Smooth muscle cell (in vitro differentiated cells): Measurements from ENCODE around the gene LRMDA. TPM values are rescaled to one million over a fixed set of nuclear protein-coding genes. Genes with fewer than 3 reads are reported as not detected.

Experiments
- DNase-seq: peaks from one replicate; lab custom pipeline; 2025; ENCODE audit not compliant: unreplicated experiment; lab: John Stamatoyannopoulos, UW
- H2AFZ ChIP-seq: fragments of 200-600 bp; sonication (generic); 2 replicates; pipeline ENCODE4 v1.6.0; 2016; ENCODE audit warnings: antibody characterized with exemption, low read depth, mild to moderate bottlenecking
- H3F3A ChIP-seq: fragments of 200-600 bp; sonication (generic); 2 replicates; pipeline ENCODE4 v1.6.0; 2017; ENCODE audit warnings: antibody characterized with exemption, low read depth
- H3K27ac ChIP-seq: fragments of 200-600 bp; sonication (generic); 2 replicates; pipeline ENCODE4 v1.5.1; 2016; ENCODE audit warnings: low read depth, mild to moderate bottlenecking
- H3K27me3 ChIP-seq: fragments of 200-600 bp; sonication (generic); 2 replicates; pipeline ENCODE4 v1.6.1; 2016; ENCODE audit warnings: low read depth, mild to moderate bottlenecking
- H3K36me3 ChIP-seq: fragments of 200-600 bp; sonication (generic); 2 replicates; pipeline ENCODE4 v1.5.1; 2016; ENCODE audit warnings: low read depth
- H3K4me1 ChIP-seq: fragments of 200-600 bp; sonication (generic); 2 replicates; pipeline ENCODE4 v1.5.1; 2016; ENCODE audit warnings: low read depth
- H3K4me2 ChIP-seq: fragments of 200-600 bp; sonication (generic); 2 replicates; pipeline ENCODE4 v1.6.0; 2016; ENCODE audit warnings: mild to moderate bottlenecking
- H3K4me3 ChIP-seq: fragments of 200-600 bp; sonication (generic); 2 replicates; pipeline ENCODE4 v1.5.1; 2016; ENCODE audit warnings: mild to moderate bottlenecking
- H3K79me2 ChIP-seq: fragments of 200-600 bp; sonication (generic); 2 replicates; pipeline ENCODE4 v1.6.0; 2016; ENCODE audit warnings: low read depth, mild to moderate bottlenecking
- H3K9ac ChIP-seq: fragments of 200-600 bp; sonication (generic); 2 replicates; pipeline ENCODE4 v1.6.0; 2016; ENCODE audit warnings: low read depth
- H3K9me3 ChIP-seq: fragments of 200-600 bp; sonication (generic); replicated peaks from 2 replicates; pipeline ENCODE4 v1.5.1; 2016; ENCODE audit warnings: low read depth
- H4K20me1 ChIP-seq: fragments of 200-600 bp; sonication (generic); 2 replicates; pipeline ENCODE4 v1.6.0; 2016; ENCODE audit warnings: low read depth
- WGBS: methylation state at CpG from one replicate; pipeline ENCODE4 v1.1.7; 2016; ENCODE audit warnings: low lambda C conversion rate; 5-methylcytosine and 5-hydroxymethylcytosine counted together
- polyA plus RNA-seq: library from polyadenylated mRNA; unstranded; fragments of >200 nt; fragmentation: Nextera tagmentation; extraction: Ambion mirVana; gene quantifications from 2 replicates; pipeline ENCODE4 v1.2.1, GENCODE V29; 2016
- total RNA-seq: library from RNA; depleted of rRNA; stranded (reverse); fragments of >200 nt; gene quantifications from 2 replicates; pipeline ENCODE4 v1.2.3, GENCODE V29; 2014
- TF ChIP-seq, protein P1 (sequence below): fragments of 200-600 bp; sonication (generic); IDR thresholded peaks from 2 replicates; pipeline ENCODE4 v1.5.1; 2017; ENCODE audit warnings: borderline replicate concordance, mild to moderate bottlenecking, antibody characterized with exemption; ENCODE audit not compliant: insufficient read depth, poor library complexity, severe bottlenecking

The LRMDA gene
- total and polyA plus RNA-seq, 2 experiments from 2014 or later = 1.5 to 1.6 TPM

DNA sequence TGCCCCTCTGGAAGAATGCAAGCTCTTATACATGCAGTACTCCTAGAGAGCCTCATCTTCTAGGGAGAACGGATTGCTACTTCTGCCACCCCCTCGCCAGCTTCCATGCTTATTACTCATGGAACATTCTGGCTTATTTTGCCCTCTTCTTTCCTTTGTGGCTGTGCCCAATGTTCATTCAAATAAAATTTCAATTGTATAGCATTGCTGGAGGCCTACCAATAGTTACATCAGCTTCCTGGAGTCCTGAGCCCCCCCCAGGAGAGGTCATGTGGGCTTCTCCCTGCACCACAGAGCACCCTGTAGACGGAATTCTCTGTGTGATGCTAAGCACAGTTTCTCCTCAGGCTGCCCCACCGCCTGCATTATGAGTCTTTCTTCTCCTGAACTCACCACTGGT is 1112.2 kb downstream of the LRMDA start:
- Histone ChIP-seq H3K27ac (no peak overlapping the region), H2AFZ (no peak overlapping the region), H3K4me2 (no peak overlapping the region)

DNA sequence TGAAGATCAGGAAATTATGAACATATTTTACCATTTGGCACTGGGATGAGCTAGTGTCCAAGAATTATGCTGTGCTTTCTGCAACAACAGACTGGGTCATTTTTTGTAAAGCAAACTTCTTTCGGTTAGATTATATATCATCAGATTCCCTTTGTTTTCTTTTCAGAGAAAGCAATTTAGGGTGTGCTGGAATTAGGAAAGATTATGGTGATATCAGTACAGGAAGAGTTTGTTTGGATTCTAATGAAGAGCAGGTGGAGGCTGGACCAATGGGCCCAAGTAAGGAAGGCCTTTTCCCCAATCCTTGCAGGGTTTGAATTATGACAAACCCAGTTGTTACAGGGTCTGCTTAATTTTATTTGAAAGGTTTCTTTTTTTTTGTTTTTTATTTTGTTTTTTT is 1113.4 kb downstream of the LRMDA start:
- Histone ChIP-seq H3K79me2 (no peaks in the 10 kb centered on the region), H4K20me1 (no peaks in the 10 kb centered on the region), H3K27ac (no peak overlapping the region), H3K27me3 (no peaks in the 10 kb centered on the region), H3K4me3 (no peak overlapping the region), H3K4me1 (no peaks in the 10 kb centered on the region), H3K9ac (no peak overlapping the region), H3K4me2 (no peak overlapping the region), H2AFZ (no peak overlapping the region), H3K36me3 (no peaks in the 10 kb centered on the region), H3K9me3 (no peaks in the 10 kb centered on the region), H3F3A (peaks cover 3% of the 10 kb centered on the region)
- no peak for DNase-seq
- TF ChIP-seq, protein P1, sequence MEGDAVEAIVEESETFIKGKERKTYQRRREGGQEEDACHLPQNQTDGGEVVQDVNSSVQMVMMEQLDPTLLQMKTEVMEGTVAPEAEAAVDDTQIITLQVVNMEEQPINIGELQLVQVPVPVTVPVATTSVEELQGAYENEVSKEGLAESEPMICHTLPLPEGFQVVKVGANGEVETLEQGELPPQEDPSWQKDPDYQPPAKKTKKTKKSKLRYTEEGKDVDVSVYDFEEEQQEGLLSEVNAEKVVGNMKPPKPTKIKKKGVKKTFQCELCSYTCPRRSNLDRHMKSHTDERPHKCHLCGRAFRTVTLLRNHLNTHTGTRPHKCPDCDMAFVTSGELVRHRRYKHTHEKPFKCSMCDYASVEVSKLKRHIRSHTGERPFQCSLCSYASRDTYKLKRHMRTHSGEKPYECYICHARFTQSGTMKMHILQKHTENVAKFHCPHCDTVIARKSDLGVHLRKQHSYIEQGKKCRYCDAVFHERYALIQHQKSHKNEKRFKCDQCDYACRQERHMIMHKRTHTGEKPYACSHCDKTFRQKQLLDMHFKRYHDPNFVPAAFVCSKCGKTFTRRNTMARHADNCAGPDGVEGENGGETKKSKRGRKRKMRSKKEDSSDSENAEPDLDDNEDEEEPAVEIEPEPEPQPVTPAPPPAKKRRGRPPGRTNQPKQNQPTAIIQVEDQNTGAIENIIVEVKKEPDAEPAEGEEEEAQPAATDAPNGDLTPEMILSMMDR = no peak
- 90% methylated on average over 1 of the region's 1 CpG for WGBS

More for the DNA sequence above, 1112.2 kb downstream of the LRMDA start:
- H3K27me3 ChIP-seq = no peaks in the 10 kb centered on the region
- H3K79me2 ChIP-seq = no peaks in the 10 kb centered on the region
- H3K4me1 ChIP-seq = no peaks in the 10 kb centered on the region
- H4K20me1 ChIP-seq = no peaks in the 10 kb centered on the region
- no peak for DNase-seq
- TF ChIP-seq, protein P1 = no peak
- no peaks in the 10 kb centered on the region for H3K36me3 ChIP-seq
- no peak overlapping the region for H3K9ac ChIP-seq
- no peak overlapping the region for H3K4me3 ChIP-seq
- WGBS = 82% methylated on average over 4 of the region's 4 CpGs
- no peaks in the 10 kb centered on the region for H3F3A ChIP-seq
- H3K9me3 ChIP-seq = no peaks in the 10 kb centered on the region

DNA sequence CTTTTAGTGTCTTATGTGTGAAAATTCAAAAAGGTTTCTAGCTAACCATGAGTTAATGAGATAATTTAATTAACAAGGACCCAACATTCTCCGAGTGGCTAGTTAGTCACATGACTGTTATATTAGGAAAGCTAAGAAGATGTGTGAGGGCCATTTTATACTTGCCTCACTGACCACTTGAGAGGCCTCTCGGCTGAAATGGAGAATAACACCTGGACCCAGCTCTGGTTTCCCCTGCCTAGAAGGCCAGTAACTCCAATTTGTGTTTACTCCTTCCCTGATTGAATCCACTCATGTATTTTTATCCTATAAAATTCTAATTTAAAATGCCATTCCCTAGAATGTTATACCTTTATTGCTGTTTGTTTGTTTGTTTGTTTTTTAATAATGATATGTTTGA is 1115.0 kb downstream of the LRMDA start:
- TF ChIP-seq, protein P1 = no peak
- H3K79me2 ChIP-seq = no peaks in the 10 kb centered on the region
- no peak overlapping the region for H3K4me2 ChIP-seq

DNA sequence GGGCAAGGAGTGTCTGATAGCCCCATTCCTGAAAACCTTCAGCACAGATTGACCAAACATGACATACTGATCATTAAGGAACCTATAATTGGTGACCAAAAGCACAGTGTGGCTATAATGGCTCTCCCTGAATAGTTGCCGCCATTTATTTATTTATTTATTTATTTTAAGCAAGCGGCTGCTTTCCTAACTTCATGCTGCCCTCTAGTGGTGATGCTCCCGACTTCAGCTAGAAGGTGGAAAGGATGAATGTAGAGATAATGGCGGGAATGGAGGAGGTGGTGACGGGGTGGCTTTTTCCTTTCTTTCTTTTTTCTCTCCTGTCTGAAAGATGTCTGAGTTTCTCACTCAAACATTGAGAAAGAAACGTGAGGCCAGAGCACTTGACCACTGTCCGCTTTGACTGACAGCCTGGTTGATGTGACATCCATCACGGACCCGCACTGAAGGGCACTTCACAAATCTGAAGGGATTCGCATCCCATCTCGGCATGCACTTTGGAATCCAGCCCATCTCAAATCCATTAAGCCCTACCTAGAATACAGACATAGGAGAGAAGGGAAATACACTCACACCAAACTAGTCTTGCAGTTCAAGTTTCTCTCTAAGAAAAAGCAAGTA is 1116.0 kb downstream of the LRMDA start:
- Histone ChIP-seq H3K9ac (no peak overlapping the region), H4K20me1 (no peaks in the 10 kb centered on the region), H3K4me1 (peaks cover 4% of the 10 kb centered on the region), H2AFZ (peak overlapping the region; percentile 84), H3K27me3 (no peaks in the 10 kb centered on the region), H3K27ac (no peak overlapping the region), H3F3A (peaks cover 15% of the 10 kb centered on the region), H3K9me3 (no peaks in the 10 kb centered on the region), H3K4me2 (peak overlapping the region; percentile 49), H3K79me2 (no peaks in the 10 kb centered on the region), H3K36me3 (no peaks in the 10 kb centered on the region), H3K4me3 (no peak overlapping the region)
- TF ChIP-seq, protein P1 = peak; percentile 91
- DNase-seq = peak; percentile 16
- 34% methylated on average over 11 of the region's 11 CpGs for WGBS

More for the DNA sequence above, 1115.0 kb downstream of the LRMDA start:
- DNase-seq = no peak
- Histone ChIP-seq H3K9me3 (no peaks in the 10 kb centered on the region), H3K27me3 (no peaks in the 10 kb centered on the region), H3F3A (peaks cover 8% of the 10 kb centered on the region), H3K4me1 (peaks cover 4% of the 10 kb centered on the region), H2AFZ (no peak overlapping the region), H4K20me1 (no peaks in the 10 kb centered on the region), H3K9ac (no peak overlapping the region), H3K36me3 (no peaks in the 10 kb centered on the region), H3K4me3 (no peak overlapping the region), H3K27ac (no peak overlapping the region)
- WGBS = 86% methylated on average over 2 of the region's 2 CpGs
